Measurements from ENCODE around the gene SAE1. TPM values are rescaled to one million over a fixed set of nuclear protein-coding genes. Genes with fewer than 3 reads are reported as not detected.

Gene SAE1
- total RNA-seq, 1 experiment from 2014 or later, result 234 TPM

DNA sequence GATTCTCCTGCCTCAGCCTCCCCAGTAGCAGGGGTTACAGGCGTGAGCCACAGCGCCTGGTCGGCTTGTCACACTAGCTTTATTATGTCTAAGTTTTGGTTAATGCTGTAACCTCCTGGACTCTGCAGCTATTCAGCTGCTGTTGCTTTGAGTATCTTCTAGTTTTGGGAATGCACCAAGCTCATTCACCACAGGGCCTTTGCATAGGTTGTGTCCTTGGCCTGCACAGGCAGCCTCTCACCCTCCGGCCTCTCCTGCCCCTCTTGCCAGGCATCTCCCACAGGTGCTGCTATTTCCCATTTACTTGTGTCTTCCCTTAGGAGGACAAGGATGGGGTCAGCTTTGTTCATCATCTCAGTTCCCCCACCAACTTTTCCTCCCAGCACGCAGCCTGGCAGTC lies 123.3 kb downstream of the SAE1 start:
- peaks cover 12% of the 10 kb centered on the region for H3K23me2 ChIP-seq (ENCODE audit: insufficient read length, low read depth, low read length, poor library complexity, severe bottlenecking)
- H3K4me3 Mint-ChIP-seq, result no peak overlapping the region
- no peaks in the 10 kb centered on the region for H3K9me3 ChIP-seq (ENCODE audit: control insufficient read depth, low read depth, low read length)
- H2BK15ac ChIP-seq (ENCODE audit: low read depth, low read length), result 0 out of 2 replicates have a peak overlapping the region, but pooled peaks have one; percentile 100
- no peaks in the 10 kb centered on the region for H3K79me2 ChIP-seq (ENCODE audit: insufficient read depth, low read length)
- H3K9ac ChIP-seq (ENCODE audit: extremely low read depth, insufficient read length, low read length), result no peak overlapping the region
- H3K14ac ChIP-seq (ENCODE audit: insufficient read depth, low read length), result no peak overlapping the region
- H3K4me1 Mint-ChIP-seq, result peaks cover 16 to 27% of the 10 kb centered on the region in 2 experiments
- H3K27me3 ChIP-seq (ENCODE audit: insufficient read depth, low read length), result no peaks in the 10 kb centered on the region
- H3K4me1 ChIP-seq (ENCODE audit: insufficient read depth, low read length), result no peaks in the 10 kb centered on the region
- no peak overlapping the region for H3K4ac ChIP-seq (ENCODE audit: low read depth, low read length)
- H3K79me1 ChIP-seq (ENCODE audit: insufficient read depth, low read depth, low read length, poor library complexity, severe bottlenecking), result no peaks in the 10 kb centered on the region
- no peak overlapping the region for H2BK12ac ChIP-seq (ENCODE audit: insufficient read length, low read depth, low read length)
- no peak overlapping the region for H3K27ac ChIP-seq (ENCODE audit: insufficient read length, low read depth, low read length)
- H3K27me3 Mint-ChIP-seq (ENCODE audit: low read depth), result peaks cover 4% of the 10 kb centered on the region; the same call in 1 of the 2 replicates
- no peaks in the 10 kb centered on the region; a peak in 1 of 5 replicates for H3K9me3 Mint-ChIP-seq
- H3K4me2 ChIP-seq (ENCODE audit: insufficient read depth, insufficient read length, low read length), result no peak overlapping the region
- H3K27ac Mint-ChIP-seq, result no peak overlapping the region
- peaks cover 9 to 15% (median 13%) of the 10 kb centered on the region in 3 experiments; a peak in 6 of 7 replicates for H3K36me3 Mint-ChIP-seq (ENCODE audit: insufficient read depth in 1 of 3, low read depth in 3 of 3)
- H3K23ac ChIP-seq (ENCODE audit: insufficient read length, low read depth, low read length), result no peak overlapping the region
- H4K91ac ChIP-seq (ENCODE audit: insufficient read length, low read depth, low read length), result no peak overlapping the region
- H2BK5ac ChIP-seq (ENCODE audit: insufficient read length, low read length), result no peak overlapping the region
- no peaks in the 10 kb centered on the region for H4K20me1 ChIP-seq (ENCODE audit: control insufficient read depth, insufficient read depth, insufficient read length)
- no peak overlapping the region for H2AFZ ChIP-seq (ENCODE audit: low read length)
- no peak for DNase-seq
- H2AK5ac ChIP-seq (ENCODE audit: insufficient read length, low read length), result no peak overlapping the region
- H3K56ac ChIP-seq (ENCODE audit: insufficient read length, low read depth, low read length), result no peak overlapping the region
- TF ChIP-seq, protein P1, sequence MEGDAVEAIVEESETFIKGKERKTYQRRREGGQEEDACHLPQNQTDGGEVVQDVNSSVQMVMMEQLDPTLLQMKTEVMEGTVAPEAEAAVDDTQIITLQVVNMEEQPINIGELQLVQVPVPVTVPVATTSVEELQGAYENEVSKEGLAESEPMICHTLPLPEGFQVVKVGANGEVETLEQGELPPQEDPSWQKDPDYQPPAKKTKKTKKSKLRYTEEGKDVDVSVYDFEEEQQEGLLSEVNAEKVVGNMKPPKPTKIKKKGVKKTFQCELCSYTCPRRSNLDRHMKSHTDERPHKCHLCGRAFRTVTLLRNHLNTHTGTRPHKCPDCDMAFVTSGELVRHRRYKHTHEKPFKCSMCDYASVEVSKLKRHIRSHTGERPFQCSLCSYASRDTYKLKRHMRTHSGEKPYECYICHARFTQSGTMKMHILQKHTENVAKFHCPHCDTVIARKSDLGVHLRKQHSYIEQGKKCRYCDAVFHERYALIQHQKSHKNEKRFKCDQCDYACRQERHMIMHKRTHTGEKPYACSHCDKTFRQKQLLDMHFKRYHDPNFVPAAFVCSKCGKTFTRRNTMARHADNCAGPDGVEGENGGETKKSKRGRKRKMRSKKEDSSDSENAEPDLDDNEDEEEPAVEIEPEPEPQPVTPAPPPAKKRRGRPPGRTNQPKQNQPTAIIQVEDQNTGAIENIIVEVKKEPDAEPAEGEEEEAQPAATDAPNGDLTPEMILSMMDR (conservative IDR thresholded peaks at IDR 0.05), result no peak
- H3T11ph ChIP-seq (ENCODE audit: low read length), result no peak overlapping the region
- H2BK20ac ChIP-seq (ENCODE audit: low read depth, low read length, poor library complexity, severe bottlenecking), result no peak overlapping the region
- H2BK120ac ChIP-seq (ENCODE audit: low read depth, low read length, poor library complexity, severe bottlenecking), result no peak overlapping the region
- H4K8ac ChIP-seq (replicated peaks; ENCODE audit: insufficient read length, low read depth, low read length), result no peak overlapping the region
- WGBS (ENCODE audit: extremely low coverage, insufficient read length, low lambda C conversion rate), result no CpG with 5 or more reads among the region's 5 CpGs
- H4K5ac ChIP-seq (ENCODE audit: insufficient read length, low read depth, low read length), result no peak overlapping the region
- no peak overlapping the region for H3K18ac ChIP-seq (ENCODE audit: insufficient read length, low read depth, low read length)

Data from H9 (cell line).